ENCODE measurements around the gene GFY. TPM values are rescaled to one million over a fixed set of nuclear protein-coding genes. Genes with fewer than 3 reads are reported as not detected.
A peak's percentile ranks its signal among the peaks of the same experiment; 100 is the strongest.

The GFY gene
- total and polyA plus RNA-seq, 9 of the 15 experiments (the other 6 are each of a cell fraction or from before 2014, with no cell fraction given) = 0.06 to 0.40 (median 0.19) TPM; not detected in 3

DNA sequence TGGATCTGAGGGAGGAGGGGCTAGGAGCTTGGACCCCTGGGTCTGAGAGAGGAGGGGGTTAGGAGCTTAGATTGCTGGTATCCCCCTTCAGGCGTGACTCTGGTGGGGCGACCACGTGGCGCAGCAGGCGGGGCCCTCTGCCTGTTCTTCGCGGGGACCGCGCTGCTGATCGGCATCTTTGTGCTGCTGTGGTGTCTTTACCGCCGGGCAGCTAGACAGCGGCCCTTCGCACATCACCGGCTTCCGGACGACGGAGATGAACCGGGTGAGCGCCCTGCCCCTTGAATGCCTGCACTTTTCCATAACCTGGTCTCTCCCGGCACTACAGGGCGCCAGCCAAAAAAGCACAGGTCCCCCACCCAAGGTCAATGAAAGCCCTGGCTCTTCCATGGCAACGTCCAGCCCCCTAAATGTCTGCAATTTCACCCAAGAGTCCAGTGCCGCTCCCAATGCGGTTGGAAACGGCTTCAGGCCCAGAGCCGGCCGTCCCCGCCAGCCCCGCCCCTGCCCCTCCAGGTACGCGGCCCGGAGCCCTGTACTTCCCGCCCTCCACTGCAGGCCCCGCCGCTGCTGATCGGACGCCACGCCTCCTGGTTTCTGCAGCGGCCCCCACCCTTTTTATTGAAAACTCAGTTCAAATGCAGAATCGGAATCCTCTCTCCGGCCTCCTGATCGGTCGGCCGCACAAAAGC is 2.8 kb downstream of the GFY start (continued):
- TF ChIP-seq, protein P1, sequence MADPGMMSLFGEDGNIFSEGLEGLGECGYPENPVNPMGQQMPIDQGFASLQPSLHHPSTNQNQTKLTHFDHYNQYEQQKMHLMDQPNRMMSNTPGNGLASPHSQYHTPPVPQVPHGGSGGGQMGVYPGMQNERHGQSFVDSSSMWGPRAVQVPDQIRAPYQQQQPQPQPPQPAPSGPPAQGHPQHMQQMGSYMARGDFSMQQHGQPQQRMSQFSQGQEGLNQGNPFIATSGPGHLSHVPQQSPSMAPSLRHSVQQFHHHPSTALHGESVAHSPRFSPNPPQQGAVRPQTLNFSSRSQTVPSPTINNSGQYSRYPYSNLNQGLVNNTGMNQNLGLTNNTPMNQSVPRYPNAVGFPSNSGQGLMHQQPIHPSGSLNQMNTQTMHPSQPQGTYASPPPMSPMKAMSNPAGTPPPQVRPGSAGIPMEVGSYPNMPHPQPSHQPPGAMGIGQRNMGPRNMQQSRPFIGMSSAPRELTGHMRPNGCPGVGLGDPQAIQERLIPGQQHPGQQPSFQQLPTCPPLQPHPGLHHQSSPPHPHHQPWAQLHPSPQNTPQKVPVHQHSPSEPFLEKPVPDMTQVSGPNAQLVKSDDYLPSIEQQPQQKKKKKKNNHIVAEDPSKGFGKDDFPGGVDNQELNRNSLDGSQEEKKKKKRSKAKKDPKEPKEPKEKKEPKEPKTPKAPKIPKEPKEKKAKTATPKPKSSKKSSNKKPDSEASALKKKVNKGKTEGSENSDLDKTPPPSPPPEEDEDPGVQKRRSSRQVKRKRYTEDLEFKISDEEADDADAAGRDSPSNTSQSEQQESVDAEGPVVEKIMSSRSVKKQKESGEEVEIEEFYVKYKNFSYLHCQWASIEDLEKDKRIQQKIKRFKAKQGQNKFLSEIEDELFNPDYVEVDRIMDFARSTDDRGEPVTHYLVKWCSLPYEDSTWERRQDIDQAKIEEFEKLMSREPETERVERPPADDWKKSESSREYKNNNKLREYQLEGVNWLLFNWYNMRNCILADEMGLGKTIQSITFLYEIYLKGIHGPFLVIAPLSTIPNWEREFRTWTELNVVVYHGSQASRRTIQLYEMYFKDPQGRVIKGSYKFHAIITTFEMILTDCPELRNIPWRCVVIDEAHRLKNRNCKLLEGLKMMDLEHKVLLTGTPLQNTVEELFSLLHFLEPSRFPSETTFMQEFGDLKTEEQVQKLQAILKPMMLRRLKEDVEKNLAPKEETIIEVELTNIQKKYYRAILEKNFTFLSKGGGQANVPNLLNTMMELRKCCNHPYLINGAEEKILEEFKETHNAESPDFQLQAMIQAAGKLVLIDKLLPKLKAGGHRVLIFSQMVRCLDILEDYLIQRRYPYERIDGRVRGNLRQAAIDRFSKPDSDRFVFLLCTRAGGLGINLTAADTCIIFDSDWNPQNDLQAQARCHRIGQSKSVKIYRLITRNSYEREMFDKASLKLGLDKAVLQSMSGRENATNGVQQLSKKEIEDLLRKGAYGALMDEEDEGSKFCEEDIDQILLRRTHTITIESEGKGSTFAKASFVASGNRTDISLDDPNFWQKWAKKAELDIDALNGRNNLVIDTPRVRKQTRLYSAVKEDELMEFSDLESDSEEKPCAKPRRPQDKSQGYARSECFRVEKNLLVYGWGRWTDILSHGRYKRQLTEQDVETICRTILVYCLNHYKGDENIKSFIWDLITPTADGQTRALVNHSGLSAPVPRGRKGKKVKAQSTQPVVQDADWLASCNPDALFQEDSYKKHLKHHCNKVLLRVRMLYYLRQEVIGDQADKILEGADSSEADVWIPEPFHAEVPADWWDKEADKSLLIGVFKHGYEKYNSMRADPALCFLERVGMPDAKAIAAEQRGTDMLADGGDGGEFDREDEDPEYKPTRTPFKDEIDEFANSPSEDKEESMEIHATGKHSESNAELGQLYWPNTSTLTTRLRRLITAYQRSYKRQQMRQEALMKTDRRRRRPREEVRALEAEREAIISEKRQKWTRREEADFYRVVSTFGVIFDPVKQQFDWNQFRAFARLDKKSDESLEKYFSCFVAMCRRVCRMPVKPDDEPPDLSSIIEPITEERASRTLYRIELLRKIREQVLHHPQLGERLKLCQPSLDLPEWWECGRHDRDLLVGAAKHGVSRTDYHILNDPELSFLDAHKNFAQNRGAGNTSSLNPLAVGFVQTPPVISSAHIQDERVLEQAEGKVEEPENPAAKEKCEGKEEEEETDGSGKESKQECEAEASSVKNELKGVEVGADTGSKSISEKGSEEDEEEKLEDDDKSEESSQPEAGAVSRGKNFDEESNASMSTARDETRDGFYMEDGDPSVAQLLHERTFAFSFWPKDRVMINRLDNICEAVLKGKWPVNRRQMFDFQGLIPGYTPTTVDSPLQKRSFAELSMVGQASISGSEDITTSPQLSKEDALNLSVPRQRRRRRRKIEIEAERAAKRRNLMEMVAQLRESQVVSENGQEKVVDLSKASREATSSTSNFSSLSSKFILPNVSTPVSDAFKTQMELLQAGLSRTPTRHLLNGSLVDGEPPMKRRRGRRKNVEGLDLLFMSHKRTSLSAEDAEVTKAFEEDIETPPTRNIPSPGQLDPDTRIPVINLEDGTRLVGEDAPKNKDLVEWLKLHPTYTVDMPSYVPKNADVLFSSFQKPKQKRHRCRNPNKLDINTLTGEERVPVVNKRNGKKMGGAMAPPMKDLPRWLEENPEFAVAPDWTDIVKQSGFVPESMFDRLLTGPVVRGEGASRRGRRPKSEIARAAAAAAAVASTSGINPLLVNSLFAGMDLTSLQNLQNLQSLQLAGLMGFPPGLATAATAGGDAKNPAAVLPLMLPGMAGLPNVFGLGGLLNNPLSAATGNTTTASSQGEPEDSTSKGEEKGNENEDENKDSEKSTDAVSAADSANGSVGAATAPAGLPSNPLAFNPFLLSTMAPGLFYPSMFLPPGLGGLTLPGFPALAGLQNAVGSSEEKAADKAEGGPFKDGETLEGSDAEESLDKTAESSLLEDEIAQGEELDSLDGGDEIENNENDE (IDR thresholded peaks at IDR 0.05; ENCODE audit: low read depth, low read length) = no peak
- TF ChIP-seq E2F6 (IDR thresholded peaks at IDR 0.05; ENCODE audit: borderline replicate concordance in 1 of 2, extremely low read depth in 1 of 2, insufficient read depth in 1 of 2, insufficient read length in 1 of 2, low read depth in 1 of 2, low read length in 1 of 2, poor library complexity in 1 of 2, severe bottlenecking in 1 of 2) (peak; percentile 93), PYGO2 (tag; IDR thresholded peaks at IDR 0.05) (no peak), ZC3H4 (CRISPR knock-in tag; IDR thresholded peaks at IDR 0.05; ENCODE audit: borderline replicate concordance) (no peak), THAP7 (CRISPR knock-in tag; IDR thresholded peaks at IDR 0.05) (no peak)
- TF ChIP-seq, protein P2, sequence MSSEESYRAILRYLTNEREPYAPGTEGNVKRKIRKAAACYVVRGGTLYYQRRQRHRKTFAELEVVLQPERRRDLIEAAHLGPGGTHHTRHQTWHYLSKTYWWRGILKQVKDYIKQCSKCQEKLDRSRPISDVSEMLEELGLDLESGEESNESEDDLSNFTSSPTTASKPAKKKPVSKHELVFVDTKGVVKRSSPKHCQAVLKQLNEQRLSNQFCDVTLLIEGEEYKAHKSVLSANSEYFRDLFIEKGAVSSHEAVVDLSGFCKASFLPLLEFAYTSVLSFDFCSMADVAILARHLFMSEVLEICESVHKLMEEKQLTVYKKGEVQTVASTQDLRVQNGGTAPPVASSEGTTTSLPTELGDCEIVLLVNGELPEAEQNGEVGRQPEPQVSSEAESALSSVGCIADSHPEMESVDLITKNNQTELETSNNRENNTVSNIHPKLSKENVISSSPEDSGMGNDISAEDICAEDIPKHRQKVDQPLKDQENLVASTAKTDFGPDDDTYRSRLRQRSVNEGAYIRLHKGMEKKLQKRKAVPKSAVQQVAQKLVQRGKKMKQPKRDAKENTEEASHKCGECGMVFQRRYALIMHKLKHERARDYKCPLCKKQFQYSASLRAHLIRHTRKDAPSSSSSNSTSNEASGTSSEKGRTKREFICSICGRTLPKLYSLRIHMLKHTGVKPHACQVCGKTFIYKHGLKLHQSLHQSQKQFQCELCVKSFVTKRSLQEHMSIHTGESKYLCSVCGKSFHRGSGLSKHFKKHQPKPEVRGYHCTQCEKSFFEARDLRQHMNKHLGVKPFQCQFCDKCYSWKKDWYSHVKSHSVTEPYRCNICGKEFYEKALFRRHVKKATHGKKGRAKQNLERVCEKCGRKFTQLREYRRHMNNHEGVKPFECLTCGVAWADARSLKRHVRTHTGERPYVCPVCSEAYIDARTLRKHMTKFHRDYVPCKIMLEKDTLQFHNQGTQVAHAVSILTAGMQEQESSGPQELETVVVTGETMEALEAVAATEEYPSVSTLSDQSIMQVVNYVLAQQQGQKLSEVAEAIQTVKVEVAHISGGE (CRISPR knock-in tag; IDR thresholded peaks at IDR 0.05) = peak in 2 of 3 experiments; percentile 52 to 57; a peak in 3 of 6 replicates
